Islet of Langerhans (tissue), 1 donor: ENCODE data around the gene TRAK1.

Experiments used
- FAIRE-seq: peaks from one replicate; lab custom pipeline; 2011; peaks lifted over from hg19 to GRCh38; lab: Jason Lieb, UNC

The TRAK1 gene

GRCh38 chr3:42177801-42178150 is 86.6 kb downstream of the TRAK1 start:
- FAIRE-seq = no peak

- no peak for FAIRE-seq
Measured at GRCh38 chr3:42179110-42179725, 88.1 kb downstream of the TRAK1 start.

GRCh38 chr3:42180901-42181300 is 89.7 kb downstream of the TRAK1 start:
- FAIRE-seq = no peak

- FAIRE-seq = no peak
Measured at GRCh38 chr3:42182555-42182954, 91.4 kb downstream of the TRAK1 start.

DNA sequence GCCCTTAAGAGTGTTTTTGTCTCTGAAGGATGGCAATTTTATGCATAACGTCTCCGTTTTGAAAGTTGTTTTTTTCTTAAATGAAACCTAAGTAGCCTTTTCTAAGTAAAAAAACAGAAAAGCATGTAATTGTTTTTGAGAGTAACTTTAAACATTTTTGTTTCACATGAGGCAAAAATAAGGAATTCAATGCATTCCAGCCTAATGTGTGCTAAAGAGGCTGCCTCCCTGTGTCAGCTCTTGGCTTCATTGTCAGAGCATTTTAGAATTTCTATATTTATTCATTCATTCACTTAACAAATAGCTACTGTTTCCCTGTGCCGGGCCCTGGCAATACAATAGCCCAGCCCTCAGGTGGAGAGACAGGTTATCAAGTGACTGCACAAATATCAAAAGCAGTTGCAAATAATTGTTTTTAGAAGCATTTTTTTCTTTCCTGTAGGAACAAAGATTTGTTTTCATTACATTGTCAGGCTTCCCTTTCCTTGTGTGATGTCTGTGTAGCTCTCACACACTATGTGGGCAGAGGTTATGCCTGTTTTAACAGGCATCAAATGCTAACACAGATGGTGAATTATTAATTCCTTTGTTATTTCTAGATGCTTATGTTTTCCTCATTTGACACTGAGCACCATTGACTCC is 93.0 kb downstream of the TRAK1 start:
- FAIRE-seq = no peak

GRCh38 chr3:42184651-42185443 is 93.7 kb downstream of the TRAK1 start:
- no peak for FAIRE-seq

- no peak for FAIRE-seq
Measured at GRCh38 chr3:42187936-42188335, 96.8 kb downstream of the TRAK1 start.

DNA sequence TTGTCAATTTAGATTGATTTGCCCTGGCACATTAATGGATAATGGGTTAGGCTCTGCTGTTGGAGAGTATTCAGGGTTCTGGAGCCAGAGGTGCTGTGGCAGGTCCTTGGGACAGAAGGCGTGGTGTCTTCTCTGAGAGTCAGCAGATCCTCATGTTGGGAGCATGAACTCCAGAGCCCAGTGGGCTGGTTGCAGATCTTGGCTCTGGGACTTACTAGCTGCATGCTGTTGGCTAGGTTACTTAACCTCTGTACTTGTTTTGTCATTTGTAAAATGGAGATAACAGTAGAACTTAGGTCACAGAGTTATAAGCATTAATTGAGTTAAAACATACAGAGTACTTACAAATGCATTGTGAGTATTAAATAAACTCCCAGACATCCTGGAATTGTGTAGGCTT is 97.2 kb downstream of the TRAK1 start:
- no peak for FAIRE-seq

DNA sequence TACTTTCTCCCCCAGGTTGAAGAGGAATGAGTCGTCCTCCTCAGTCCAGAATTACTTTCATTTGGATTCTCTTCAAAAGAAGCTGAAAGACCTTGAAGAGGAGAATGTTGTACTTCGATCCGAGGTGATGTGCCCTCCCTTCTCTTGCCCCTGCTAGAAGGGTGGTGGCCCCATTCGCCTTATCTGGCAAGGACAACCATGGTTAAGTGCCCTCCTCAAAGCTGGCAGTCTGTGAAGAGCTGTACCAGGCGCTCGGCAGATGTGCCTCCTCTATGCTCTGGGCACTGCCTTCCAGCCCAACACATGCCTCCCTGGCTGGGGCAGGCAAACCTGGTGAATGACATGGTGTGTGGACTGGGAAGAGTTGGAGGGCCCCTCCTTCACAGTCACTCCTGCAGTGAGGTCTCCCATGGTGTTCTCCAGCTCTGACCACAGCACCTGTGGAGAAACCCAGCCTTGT is 97.9 kb downstream of the TRAK1 start:
- FAIRE-seq = no peak

- no peak for FAIRE-seq
Measured at GRCh38 chr3:42189736-42190135, 98.6 kb downstream of the TRAK1 start.

DNA sequence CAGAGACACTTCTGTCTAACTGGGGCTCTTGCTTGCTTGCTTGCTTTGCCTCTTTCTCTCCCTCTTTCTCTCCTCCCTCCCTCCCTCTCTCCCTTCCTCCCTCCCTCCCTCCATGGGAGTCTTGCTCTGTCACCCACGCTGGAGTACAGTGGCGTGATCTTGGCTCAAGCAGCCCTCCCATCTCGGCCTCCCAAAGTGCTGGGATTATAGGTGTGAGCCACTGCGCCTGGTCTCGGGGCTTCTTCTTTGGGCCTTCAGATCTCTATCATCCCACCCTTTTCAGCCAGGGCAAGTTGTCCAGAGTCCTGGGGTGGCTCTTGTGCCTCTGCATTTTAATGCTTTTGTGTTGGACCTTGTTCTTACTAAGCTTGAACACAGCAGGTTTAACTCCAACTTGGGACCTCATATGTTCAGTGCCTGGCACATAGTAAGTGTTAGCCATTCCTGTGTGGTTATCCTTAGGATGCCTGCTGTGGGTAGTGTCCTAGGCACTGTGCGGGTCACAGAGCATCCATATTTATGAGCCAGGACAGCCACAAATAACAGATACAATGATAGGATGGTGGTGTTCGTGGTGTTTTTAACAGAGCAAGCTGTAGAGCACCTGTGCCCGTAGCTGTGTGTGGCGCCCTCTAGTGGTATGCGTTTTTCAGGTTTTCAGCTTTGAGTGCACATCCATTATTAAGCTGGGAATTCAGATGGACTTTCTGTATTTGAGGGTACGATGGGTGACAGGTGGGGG is 99.7 kb downstream of the TRAK1 start:
- peak; percentile 81 for FAIRE-seq

GRCh38 chr3:42191443-42191747 is 100.2 kb downstream of the TRAK1 start:
- no peak for FAIRE-seq

GRCh38 chr3:42192334-42193200 is 101.4 kb downstream of the TRAK1 start:
- FAIRE-seq = no peak

DNA sequence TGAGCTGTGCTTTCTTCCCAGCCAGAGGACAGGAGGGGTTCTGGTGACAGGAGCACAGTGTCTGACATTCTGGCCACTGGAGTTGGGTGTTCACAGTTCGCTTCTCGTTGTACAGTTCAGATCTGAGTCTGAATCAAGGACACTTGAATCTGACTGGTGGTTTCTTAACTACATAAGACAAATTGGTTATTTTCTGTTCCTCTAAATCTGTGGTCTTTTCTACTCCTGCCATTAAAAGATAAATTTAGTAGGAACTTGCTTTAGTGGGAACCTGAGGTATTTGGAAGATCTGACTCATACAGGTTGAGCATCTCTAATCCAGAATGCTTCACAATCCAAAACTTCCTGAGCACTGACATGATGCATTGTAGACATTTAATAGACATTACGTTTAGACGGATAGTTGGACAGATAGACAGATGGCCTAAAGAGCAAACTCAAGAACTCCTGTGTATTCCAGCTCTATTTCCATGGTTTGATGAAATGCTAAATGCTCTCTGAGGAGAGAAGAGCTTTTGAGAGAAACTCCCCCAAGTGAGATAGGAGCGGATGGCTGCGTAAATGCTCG is 103.9 kb downstream of the TRAK1 start:
- no peak for FAIRE-seq

DNA sequence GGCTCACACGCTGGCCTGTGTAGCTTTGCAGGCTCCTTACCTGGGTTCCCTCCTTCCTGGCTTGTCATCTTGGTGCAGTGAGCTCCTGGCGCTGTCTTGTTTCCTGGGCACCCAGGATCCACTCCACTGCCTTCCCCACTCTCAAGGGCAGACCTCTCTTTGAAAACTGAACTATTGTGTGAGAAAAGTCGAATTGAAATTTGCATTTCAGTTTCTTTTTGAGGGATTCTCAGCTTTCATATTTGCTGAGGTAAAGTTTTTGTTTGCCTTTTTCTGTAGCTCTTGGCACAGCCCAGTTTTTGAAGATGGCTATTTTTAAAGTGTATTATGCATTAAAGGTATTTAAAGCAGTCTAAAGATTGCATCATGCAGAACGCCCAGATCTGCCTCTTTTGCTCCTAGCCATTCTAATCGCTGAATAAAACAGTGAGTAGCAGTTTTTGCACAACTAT is 104.7 kb downstream of the TRAK1 start:
- FAIRE-seq = no peak

- FAIRE-seq = peak; percentile 55
Measured at GRCh38 chr3:42198709-42199108, 107.6 kb downstream of the TRAK1 start.

GRCh38 chr3:42202217-42202865 is 111.2 kb downstream of the TRAK1 start:
- FAIRE-seq = no peak

- FAIRE-seq = no peak
Measured at GRCh38 chr3:42204867-42205599, 113.9 kb downstream of the TRAK1 start.

DNA sequence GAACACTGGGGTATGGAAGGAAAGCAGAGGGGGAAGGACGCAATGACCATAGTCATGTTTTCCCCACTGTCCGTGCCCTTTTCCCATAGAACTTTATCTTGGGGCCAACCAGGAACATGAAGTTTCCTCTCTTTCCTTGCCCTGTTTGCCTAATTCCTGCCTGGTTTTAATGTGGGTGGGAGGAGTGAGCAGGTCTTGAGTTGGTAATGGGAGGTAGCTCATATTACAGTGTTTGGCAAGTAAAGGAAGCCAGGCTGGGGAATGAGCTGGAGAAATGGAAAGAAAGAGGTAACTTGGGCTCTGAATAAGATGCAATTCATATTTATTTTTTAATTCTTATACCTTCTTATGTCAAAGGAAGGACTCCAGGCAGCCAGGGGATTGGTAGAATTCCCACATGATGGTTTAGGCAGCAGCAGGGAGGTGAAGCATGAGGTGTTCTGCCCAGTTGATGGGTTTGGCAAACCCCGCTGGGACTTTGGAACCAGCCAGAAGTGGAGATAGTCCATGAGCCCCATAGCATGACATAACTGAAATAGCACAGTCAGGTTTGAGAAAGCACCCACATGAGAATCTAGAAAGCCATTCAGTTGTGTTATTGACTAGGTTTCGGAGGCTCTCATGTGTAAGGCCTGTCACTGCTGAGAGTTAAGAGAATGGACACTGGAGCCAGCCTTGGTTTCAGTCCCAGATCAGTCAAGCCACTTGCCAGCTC is 114.8 kb downstream of the TRAK1 start:
- FAIRE-seq = no peak

- no peak for FAIRE-seq
Measured at GRCh38 chr3:42209917-42210316, 118.8 kb downstream of the TRAK1 start.
